Lung (tissue), 12 donors: ENCODE data around the gene KLHL2. TPM values are rescaled to one million over a fixed set of nuclear protein-coding genes. Genes with fewer than 3 reads are reported as not detected.

Source experiments
- ATAC-seq: fragments of 200-7000 bp; cut with Tn5 transposase; one replicate; pipeline ENCODE4 v1.9.1; 2020; ENCODE audit warnings: moderate number of reproducible peaks; ENCODE audit not compliant: insufficient read depth, low FRiP score
- DNase-seq, 3 donors: peaks; one replicate each; pipeline ENCODE4 v3.0.0-alpha.2; 2013 to 2017
- H3K27ac ChIP-seq, 2 donors: one replicate each; pipeline ENCODE4 v1.5.1; 2013; ENCODE audit warnings: mild to moderate bottlenecking in 2 of 2, moderate library complexity in 2 of 2, control low read depth in 1 of 2, inconsistent platforms in 1 of 2, low read depth in 1 of 2, low read length in 1 of 2
- H3K27me3 ChIP-seq, 3 donors: one replicate each; pipeline ENCODE4 v1.5.1; 2013; ENCODE audit warnings: low read length in 2 of 3; ENCODE audit not compliant: control insufficient read depth in 3 of 3, insufficient read depth in 3 of 3
- H3K36me3 ChIP-seq, 4 donors: one replicate each; pipeline ENCODE4 v1.5.1; 2013; ENCODE audit warnings: low read length in 4 of 4, mild to moderate bottlenecking in 1 of 4, moderate library complexity in 1 of 4; ENCODE audit not compliant: control insufficient read depth in 4 of 4, insufficient read depth in 4 of 4
- H3K4me1 ChIP-seq, 5 donors: one replicate each; pipeline ENCODE4 v1.5.1; 2013; ENCODE audit warnings: low read length in 5 of 5, mild to moderate bottlenecking in 2 of 5, moderate library complexity in 1 of 5; ENCODE audit not compliant: control insufficient read depth in 5 of 5, insufficient read depth in 5 of 5
- H3K4me3 ChIP-seq: one replicate; pipeline ENCODE4 v1.5.1; 2013; ENCODE audit warnings: mild to moderate bottlenecking, control low read depth, moderate library complexity
- H3K9ac ChIP-seq, 2 donors: one replicate each; pipeline ENCODE4 v1.5.1; 2013; ENCODE audit warnings: low read length in 2 of 2, control low read depth in 1 of 2; ENCODE audit not compliant: insufficient read depth in 1 of 2
- H3K9me3 ChIP-seq, 4 donors: one replicate each; pipeline ENCODE4 v1.5.1; 2013; ENCODE audit warnings: low read length in 3 of 4, mild to moderate bottlenecking in 1 of 4, moderate library complexity in 1 of 4; ENCODE audit not compliant: control insufficient read depth in 4 of 4, insufficient read depth in 3 of 4
- WGBS, 2 donors: extraction: QIAGEN DNeasy Blood & Tissue Kit; methylation state at CpG; one replicate each; pipeline ENCODE4 v1.1.7; 2013; 5-methylcytosine and 5-hydroxymethylcytosine counted together
- polyA plus RNA-seq, 2 donors: library from polyadenylated mRNA; stranded (reverse); fragments of 200-250 nt; gene quantifications; one replicate each; pipeline ENCODE4 v1.2.1, GENCODE V29; 2013
- total RNA-seq, 2 donors: library from RNA; depleted of rRNA in 1 of 2; stranded (reverse); fragments of >200 nt in 1 of 2; gene quantifications; one replicate each; pipeline ENCODE4 v1.2.1, GENCODE V29; 2014 to 2021
- TF ChIP-seq, protein P1 (sequence below): IDR thresholded peaks from 2 replicates; pipeline ENCODE4 v1.5.1; 2012; ENCODE audit warnings: mild to moderate bottlenecking; ENCODE audit errors: control extremely low read depth, extremely low read depth
- donor health status: control.
- donor health status: control.
- donor health status: Bipolar disorder and iron deficiency.
- donor health status: healthy.
- donor health status: DM: yes; HTN: yes; CAD: no.

KLHL2 gene
- total and polyA plus RNA-seq, 4 donors: 17.3 to 43.0 (median 33.7) TPM

DNA sequence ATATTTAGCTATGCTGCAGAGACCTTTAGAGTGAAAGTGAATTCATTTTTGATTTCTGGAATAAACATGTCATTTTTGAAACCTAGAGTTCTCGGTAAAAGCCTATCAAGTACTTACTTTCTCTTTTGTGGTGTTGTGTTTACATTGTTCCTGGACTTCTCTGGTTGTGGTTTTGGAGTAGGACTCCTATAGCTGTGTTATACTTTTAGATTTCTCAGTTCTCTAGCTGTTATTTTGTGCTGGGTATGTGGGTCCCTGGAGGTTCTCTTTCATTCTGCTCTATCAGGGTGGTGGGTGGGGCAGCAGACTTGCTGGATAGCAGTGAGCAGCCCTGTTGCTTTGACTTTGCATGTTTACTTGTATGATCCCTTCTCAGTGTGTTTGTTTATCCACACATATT lies 94.5 kb downstream of the KLHL2 start:
- H3K9me3 ChIP-seq: no peaks in the 10 kb centered on the region
- no peak overlapping the region for H3K27ac ChIP-seq
- H3K4me3 ChIP-seq: no peak overlapping the region
- peaks cover 4 to 8% (median 6%) of the 10 kb centered on the region in 4 donors for H3K36me3 ChIP-seq
- no peaks in the 10 kb centered on the region for H3K27me3 ChIP-seq
- peaks cover 0 to 11% (median 0%) of the 10 kb centered on the region in 5 donors for H3K4me1 ChIP-seq
- peak in 2 of 3 donors; percentile 45 to 47 for DNase-seq
- ATAC-seq: peak; percentile 11
- TF ChIP-seq, protein P1, sequence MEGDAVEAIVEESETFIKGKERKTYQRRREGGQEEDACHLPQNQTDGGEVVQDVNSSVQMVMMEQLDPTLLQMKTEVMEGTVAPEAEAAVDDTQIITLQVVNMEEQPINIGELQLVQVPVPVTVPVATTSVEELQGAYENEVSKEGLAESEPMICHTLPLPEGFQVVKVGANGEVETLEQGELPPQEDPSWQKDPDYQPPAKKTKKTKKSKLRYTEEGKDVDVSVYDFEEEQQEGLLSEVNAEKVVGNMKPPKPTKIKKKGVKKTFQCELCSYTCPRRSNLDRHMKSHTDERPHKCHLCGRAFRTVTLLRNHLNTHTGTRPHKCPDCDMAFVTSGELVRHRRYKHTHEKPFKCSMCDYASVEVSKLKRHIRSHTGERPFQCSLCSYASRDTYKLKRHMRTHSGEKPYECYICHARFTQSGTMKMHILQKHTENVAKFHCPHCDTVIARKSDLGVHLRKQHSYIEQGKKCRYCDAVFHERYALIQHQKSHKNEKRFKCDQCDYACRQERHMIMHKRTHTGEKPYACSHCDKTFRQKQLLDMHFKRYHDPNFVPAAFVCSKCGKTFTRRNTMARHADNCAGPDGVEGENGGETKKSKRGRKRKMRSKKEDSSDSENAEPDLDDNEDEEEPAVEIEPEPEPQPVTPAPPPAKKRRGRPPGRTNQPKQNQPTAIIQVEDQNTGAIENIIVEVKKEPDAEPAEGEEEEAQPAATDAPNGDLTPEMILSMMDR: no peak
- WGBS, 2 donors: 3 to 5% methylated on average over 1 of the region's 1 CpG
- peak overlapping the region in 1 of 2 donors; percentile 53 for H3K9ac ChIP-seq

- no peaks in the 10 kb centered on the region for H3K9me3 ChIP-seq
- no peak overlapping the region for H3K27ac ChIP-seq
- no peak overlapping the region for H3K9ac ChIP-seq
- peaks cover 0 to 11% (median 0%) of the 10 kb centered on the region in 5 donors for H3K4me1 ChIP-seq
- WGBS, 2 donors: 89 to 98% methylated on average over 1 of the region's 1 CpG
- DNase-seq: no peak
- H3K36me3 ChIP-seq: peaks cover 2 to 6% (median 4%) of the 10 kb centered on the region in 4 donors
- no peak overlapping the region for H3K4me3 ChIP-seq
- H3K27me3 ChIP-seq: no peaks in the 10 kb centered on the region
- TF ChIP-seq, protein P1: no peak
- ATAC-seq: no peak
Measured at GRCh38 chr4:165302658-165303057, 95.3 kb downstream of the KLHL2 start.

- no peaks in the 10 kb centered on the region for H3K4me1 ChIP-seq
- DNase-seq: no peak
- H3K9ac ChIP-seq: no peak overlapping the region
- ATAC-seq: peak; percentile 62
- no peak overlapping the region for H3K4me3 ChIP-seq
- TF ChIP-seq, protein P1: no peak
- H3K36me3 ChIP-seq: peaks cover 0 to 4% (median 1%) of the 10 kb centered on the region in 4 donors
- H3K9me3 ChIP-seq: no peaks in the 10 kb centered on the region
- 47 to 57% methylated on average over 1 of the region's 1 CpG for WGBS, 2 donors
- no peaks in the 10 kb centered on the region for H3K27me3 ChIP-seq
- no peak overlapping the region for H3K27ac ChIP-seq
Measured at GRCh38 chr4:165308166-165308565, 100.8 kb downstream of the KLHL2 start.

DNA sequence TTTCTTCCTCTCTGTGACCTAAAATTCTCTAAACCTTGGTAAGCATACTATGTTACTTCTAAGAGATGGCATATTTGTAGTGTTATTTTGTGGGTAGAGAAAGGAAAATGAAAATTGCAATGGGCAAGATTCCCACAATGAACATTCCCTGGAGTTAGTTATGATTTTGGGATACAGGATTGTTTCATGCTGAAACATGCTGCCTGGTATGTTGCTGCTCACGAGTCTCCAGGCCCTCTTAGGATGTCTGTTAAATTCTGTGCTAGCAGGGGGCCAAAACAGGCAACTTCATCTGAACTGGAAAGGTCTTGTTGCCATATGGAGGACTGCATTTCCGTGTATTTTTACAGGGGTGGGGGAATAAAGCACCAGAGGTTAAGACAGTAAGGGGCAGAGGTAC lies 101.2 kb downstream of the KLHL2 start:
- Histone ChIP-seq H3K9me3 (no peaks in the 10 kb centered on the region), H3K4me3 (no peak overlapping the region), H3K36me3 (peaks cover 0 to 4% (median 1%) of the 10 kb centered on the region in 4 donors), H3K9ac (no peak overlapping the region), H3K27ac (peak overlapping the region in 1 of 2 donors; percentile 52), H3K4me1 (no peaks in the 10 kb centered on the region), H3K27me3 (no peaks in the 10 kb centered on the region)
- 75% methylated on average over 2 of the region's 2 CpGs for WGBS, 2 donors
- TF ChIP-seq, protein P1: no peak
- DNase-seq: no peak
- ATAC-seq: no peak
